Neuronal stem cell (in vitro differentiated cells): Measurements from ENCODE around the gene KCNK2.
"Not testable (repeated sequence)": the region's sequence is repeated elsewhere in the genome, so short reads cannot be mapped to it uniquely, and the experiment has no call there.

Experiments used
- DNase-seq: peaks from one replicate; pipeline ENCODE4 v3.0.0-alpha.2; 2013; ENCODE audit warnings: low spot score
- H2AFZ ChIP-seq: one replicate; pipeline ENCODE4 v1.6.1; 2013; ENCODE audit warnings: mild to moderate bottlenecking, low read length, inconsistent platforms
- H2AK5ac ChIP-seq: 2 replicates; pipeline ENCODE4 v1.6.1; 2013; ENCODE audit warnings: low read depth, mild to moderate bottlenecking, inconsistent platforms, low read length, moderate library complexity, mixed read lengths
- H2BK120ac ChIP-seq: 2 replicates; pipeline ENCODE4 v1.6.1; 2013; ENCODE audit warnings: low read depth, mild to moderate bottlenecking, inconsistent platforms, low read length, moderate library complexity, mixed read lengths
- H2BK12ac ChIP-seq: one replicate; pipeline ENCODE4 v1.6.1; 2013; ENCODE audit warnings: low read length, inconsistent platforms
- H2BK15ac ChIP-seq: 2 replicates; pipeline ENCODE4 v1.6.1; 2013; ENCODE audit warnings: mild to moderate bottlenecking, low read length, inconsistent platforms, mixed read lengths
- H2BK5ac ChIP-seq: one replicate; pipeline ENCODE4 v1.6.1; 2013; ENCODE audit warnings: inconsistent platforms, mild to moderate bottlenecking, low read length, moderate library complexity
- H3K14ac ChIP-seq: one replicate; pipeline ENCODE4 v1.6.1; 2013; ENCODE audit warnings: low read length, inconsistent platforms
- H3K18ac ChIP-seq: 2 replicates; pipeline ENCODE4 v1.6.1; 2013; ENCODE audit warnings: low read length, inconsistent platforms
- H3K23ac ChIP-seq: 2 replicates; pipeline ENCODE4 v1.6.1; 2013; ENCODE audit warnings: low read depth, mild to moderate bottlenecking, mixed read lengths, low read length, inconsistent platforms; ENCODE audit not compliant: poor library complexity
- H3K27ac ChIP-seq: replicated peaks from 3 replicates; pipeline ENCODE4 v1.5.1; 2013; ENCODE audit warnings: low read length, inconsistent platforms
- H3K27me3 ChIP-seq, 3 experiments: 2 replicates each; pipeline ENCODE4 v1.6.1; 2013; ENCODE audit warnings: low read length in 3 of 3, mild to moderate bottlenecking in 2 of 3, inconsistent platforms in 1 of 3, low read depth in 1 of 3, mixed read lengths in 1 of 3, moderate library complexity in 1 of 3; ENCODE audit not compliant: control insufficient read depth in 3 of 3, insufficient read depth in 3 of 3
- H3K36me3 ChIP-seq, 2 donors: replicated peaks in 1 of 2; 2 replicates each; pipeline ENCODE4 v1.6.1; 2013; ENCODE audit warnings: low read length in 2 of 2; ENCODE audit not compliant: control insufficient read depth in 2 of 2, insufficient read depth in 2 of 2
- H3K4ac ChIP-seq: 2 replicates; pipeline ENCODE4 v1.6.1; 2013; ENCODE audit warnings: inconsistent platforms, mild to moderate bottlenecking, low read length, moderate library complexity
- H3K4me1 ChIP-seq, 2 donors: 1 replicate in 1 of 2; 2 replicates in 1 of 2; pipeline ENCODE4 v1.6.1; 2013; ENCODE audit warnings: low read length in 2 of 2, low read depth in 1 of 2; ENCODE audit not compliant: control insufficient read depth in 2 of 2, insufficient read depth in 1 of 2
- H3K4me2 ChIP-seq: one replicate; pipeline ENCODE4 v1.6.1; 2013; ENCODE audit warnings: mild to moderate bottlenecking, low read length, inconsistent platforms; ENCODE audit not compliant: insufficient read depth, poor library complexity, severe bottlenecking
- H3K4me3 ChIP-seq, 2 donors: 2 replicates each; pipeline ENCODE4 v1.5.1; 2013; ENCODE audit warnings: low read length in 2 of 2, mild to moderate bottlenecking in 2 of 2, inconsistent platforms in 1 of 2, moderate library complexity in 1 of 2
- H3K79me1 ChIP-seq: one replicate; pipeline ENCODE4 v1.6.1; 2013; ENCODE audit warnings: low read depth, mild to moderate bottlenecking, inconsistent platforms, low read length, moderate library complexity
- H3K9ac ChIP-seq: one replicate; pipeline ENCODE4 v1.6.1; 2013; ENCODE audit warnings: mild to moderate bottlenecking, low read depth, low read length, inconsistent platforms; ENCODE audit not compliant: poor library complexity
- H3K9me3 ChIP-seq, 2 donors: replicated peaks in 1 of 2; 2 replicates each; pipeline versions ENCODE3 to v1.6.1; 2013; ENCODE audit warnings: low read length in 2 of 2, mild to moderate bottlenecking in 2 of 2, inconsistent platforms in 1 of 2, low read depth in 1 of 2, mixed read lengths in 1 of 2, moderate library complexity in 1 of 2; ENCODE audit not compliant: control insufficient read depth in 2 of 2, insufficient read depth in 1 of 2
- H4K8ac ChIP-seq: one replicate; pipeline ENCODE4 v1.6.1; 2013; ENCODE audit warnings: low read depth, mild to moderate bottlenecking, inconsistent platforms, low read length, moderate library complexity
- H4K91ac ChIP-seq: one replicate; pipeline ENCODE4 v1.6.1; 2013; ENCODE audit warnings: low read length, low read depth, mild to moderate bottlenecking, inconsistent platforms; ENCODE audit not compliant: poor library complexity
- WGBS, 2 donors: extraction: QIAGEN DNeasy Blood & Tissue Kit; methylation state at CpG; one replicate each; pipeline ENCODE4 v1.1.7; 2013; ENCODE audit warnings: missing lambda C conversion rate in 2 of 2, mixed read lengths in 1 of 2; ENCODE audit not compliant: insufficient read length in 2 of 2, insufficient replicate concordance in 1 of 2; ENCODE audit errors: extremely low coverage in 2 of 2; 5-methylcytosine and 5-hydroxymethylcytosine counted together

The KCNK2 gene

GRCh38 chr1:215160351-215160750 lies 77.8 kb downstream of the KCNK2 start:
- Histone ChIP-seq H2BK120ac (no peak overlapping the region), H3K4ac (no peak overlapping the region), H4K91ac (no peak overlapping the region), H2BK5ac (no peak overlapping the region), H3K36me3 (no peaks in the 10 kb centered on the region), H2BK15ac (no peak overlapping the region), H3K4me1 (no peaks in the 10 kb centered on the region), H2AFZ (no peak overlapping the region), H3K9ac (no peak overlapping the region), H3K27me3 (no peaks in the 10 kb centered on the region), H3K9me3 (peaks cover 0 to 2% of the 10 kb centered on the region in 2 donors), H3K4me3 (no peak overlapping the region), H2BK12ac (no peak overlapping the region), H3K4me2 (no peak overlapping the region), H4K8ac (no peak overlapping the region), H2AK5ac (no peak overlapping the region), H3K27ac (no peak overlapping the region), H3K14ac (no peak overlapping the region), H3K23ac (no peak overlapping the region), H3K79me1 (no peaks in the 10 kb centered on the region), H3K18ac (no peak overlapping the region)
- DNase-seq = no peak
- WGBS, 2 donors = no CpG with 5 or more reads among the region's 1 CpG

- not testable (repeated sequence) for H3K9me3 ChIP-seq, H3K4ac ChIP-seq, H2AK5ac ChIP-seq, H2BK15ac ChIP-seq, H3K27ac ChIP-seq, H3K79me1 ChIP-seq, H3K9ac ChIP-seq, H2AFZ ChIP-seq, H3K23ac ChIP-seq, H3K18ac ChIP-seq, H3K27me3 ChIP-seq, H4K8ac ChIP-seq, H2BK5ac ChIP-seq, H3K14ac ChIP-seq, DNase-seq, H4K91ac ChIP-seq, H3K4me1 ChIP-seq, H2BK120ac ChIP-seq, H2BK12ac ChIP-seq, H3K36me3 ChIP-seq, H3K4me3 ChIP-seq, H3K4me2 ChIP-seq
- no CpG with 5 or more reads among the region's 4 CpGs for WGBS, 2 donors
These were observed 80.6 kb downstream of the KCNK2 start for GRCh38 chr1:215163144-215163543.

GRCh38 chr1:215166886-215167285 lies 84.3 kb downstream of the KCNK2 start:
- 100% methylated on average over 1 of the region's 3 CpGs; no CpG with 5 or more reads in 1 of the 2 donors for WGBS, 2 donors
- no peaks in the 10 kb centered on the region for H3K79me1 ChIP-seq
- H3K9me3 ChIP-seq = peaks cover 0 to 2% of the 10 kb centered on the region in 2 donors
- no peaks in the 10 kb centered on the region for H3K36me3 ChIP-seq
- H3K23ac ChIP-seq = no peak overlapping the region
- H3K27ac ChIP-seq = no peak overlapping the region
- no peak overlapping the region for H4K8ac ChIP-seq
- H2BK15ac ChIP-seq = no peak overlapping the region
- H3K9ac ChIP-seq = no peak overlapping the region
- no peak overlapping the region for H3K18ac ChIP-seq
- H2AFZ ChIP-seq = no peak overlapping the region
- no peaks in the 10 kb centered on the region for H3K27me3 ChIP-seq
- H4K91ac ChIP-seq = no peak overlapping the region
- H3K4ac ChIP-seq = no peak overlapping the region
- no peak overlapping the region for H2BK12ac ChIP-seq
- H3K4me2 ChIP-seq = no peak overlapping the region
- H2BK120ac ChIP-seq = no peak overlapping the region
- DNase-seq = no peak
- no peak overlapping the region for H3K14ac ChIP-seq
- no peak overlapping the region for H2BK5ac ChIP-seq
- no peaks in the 10 kb centered on the region for H3K4me1 ChIP-seq
- H2AK5ac ChIP-seq = no peak overlapping the region
- H3K4me3 ChIP-seq = no peak overlapping the region

GRCh38 chr1:215181518-215181917 lies 99.0 kb downstream of the KCNK2 start:
- Histone ChIP-seq H3K36me3 (no peaks in the 10 kb centered on the region), H3K4ac (no peak overlapping the region), H3K9me3 (peaks cover 9 to 11% of the 10 kb centered on the region in 2 donors), H3K4me1 (no peaks in the 10 kb centered on the region), H2BK120ac (no peak overlapping the region), H3K27ac (no peak overlapping the region), H3K4me3 (no peak overlapping the region), H3K27me3 (no peaks in the 10 kb centered on the region), H3K14ac (no peak overlapping the region), H2BK15ac (no peak overlapping the region), H2BK5ac (no peak overlapping the region), H4K8ac (no peak overlapping the region), H2AK5ac (no peak overlapping the region), H2AFZ (no peak overlapping the region), H4K91ac (no peak overlapping the region), H3K79me1 (no peaks in the 10 kb centered on the region), H3K18ac (no peak overlapping the region), H3K23ac (no peak overlapping the region), H2BK12ac (no peak overlapping the region), H3K9ac (no peak overlapping the region), H3K4me2 (no peak overlapping the region)
- no peak for DNase-seq
- WGBS, 2 donors = no CpG with 5 or more reads among the region's 3 CpGs
